ENCODE data around the gene BCL3.
A peak's percentile ranks its signal among the peaks of the same experiment; 100 is the strongest.

The BCL3 gene

GRCh38 chr19:44759083-44759804, 10.7 kb downstream of the BCL3 start:
- Histone ChIP-seq H3K9ac (no peak overlapping the region), H3K4me2 (no peak overlapping the region), H3K27me3 (ENCODE audit: insufficient read depth, low read depth) (no peaks in the 10 kb centered on the region), H2AFZ (ENCODE audit: low read depth) (no peak overlapping the region), H3K4me1 (ENCODE audit: low read depth, poor library complexity, severe bottlenecking) (peaks cover 66% of the 10 kb centered on the region), H3K27ac (no peak overlapping the region), H3K4me3 (IDR thresholded peaks at IDR 0.05; ENCODE audit: insufficient read depth, low read depth, low read length) (no peak overlapping the region), H3K36me3 (ENCODE audit: insufficient read depth) (no peaks in the 10 kb centered on the region), H4K20me1 (ENCODE audit: insufficient read depth) (no peaks in the 10 kb centered on the region), H3K79me2 (ENCODE audit: insufficient read depth, low read depth) (peaks cover 19% of the 10 kb centered on the region)
- TF ChIP-seq CTCF (conservative IDR thresholded peaks at IDR 0.05; ENCODE audit: low read depth, low read length), result no peak

- peaks cover 60% of the 10 kb centered on the region for H3K4me1 ChIP-seq (ENCODE audit: low read depth, poor library complexity, severe bottlenecking)
- H3K4me3 ChIP-seq (IDR thresholded peaks at IDR 0.05; ENCODE audit: insufficient read depth, low read depth, low read length), result no peak overlapping the region
- no peak for TF ChIP-seq CTCF (conservative IDR thresholded peaks at IDR 0.05; ENCODE audit: low read depth, low read length)
- H2AFZ ChIP-seq (ENCODE audit: low read depth), result no peak overlapping the region
- H3K27me3 ChIP-seq (ENCODE audit: insufficient read depth, low read depth), result no peaks in the 10 kb centered on the region
- peak overlapping the region; percentile 24; the same call in 1 of the 2 replicates for H3K4me2 ChIP-seq
- no peaks in the 10 kb centered on the region for H3K79me2 ChIP-seq (ENCODE audit: insufficient read depth, low read depth)
- H3K36me3 ChIP-seq (ENCODE audit: insufficient read depth), result no peaks in the 10 kb centered on the region
- peak overlapping the region; percentile 19; the same call in 1 of the 2 replicates for H3K27ac ChIP-seq
- H3K9ac ChIP-seq, result no peak overlapping the region
- no peaks in the 10 kb centered on the region for H4K20me1 ChIP-seq (ENCODE audit: insufficient read depth)
Observed at GRCh38 chr19:44762038-44762437, 13.5 kb downstream of the BCL3 start.

GRCh38 chr19:44765033-44765948, 16.8 kb downstream of the BCL3 start:
- Histone ChIP-seq H4K20me1 (ENCODE audit: insufficient read depth) (no peaks in the 10 kb centered on the region), H3K36me3 (ENCODE audit: insufficient read depth) (no peaks in the 10 kb centered on the region), H2AFZ (ENCODE audit: low read depth) (no peak overlapping the region), H3K4me2 (no peak overlapping the region), H3K4me1 (ENCODE audit: low read depth, poor library complexity, severe bottlenecking) (peaks cover 80% of the 10 kb centered on the region), H3K27ac (no peak overlapping the region), H3K79me2 (ENCODE audit: insufficient read depth, low read depth) (no peaks in the 10 kb centered on the region), H3K9ac (no peak overlapping the region), H3K4me3 (IDR thresholded peaks at IDR 0.05; ENCODE audit: insufficient read depth, low read depth, low read length) (no peak overlapping the region), H3K27me3 (ENCODE audit: insufficient read depth, low read depth) (no peaks in the 10 kb centered on the region)
- TF ChIP-seq CTCF (conservative IDR thresholded peaks at IDR 0.05; ENCODE audit: low read depth, low read length), result no peak

- H3K27me3 ChIP-seq (ENCODE audit: insufficient read depth, low read depth), result no peaks in the 10 kb centered on the region
- TF ChIP-seq CTCF (conservative IDR thresholded peaks at IDR 0.05; ENCODE audit: low read depth, low read length), result no peak
- no peak overlapping the region for H3K27ac ChIP-seq
- no peaks in the 10 kb centered on the region for H3K79me2 ChIP-seq (ENCODE audit: insufficient read depth, low read depth)
- no peaks in the 10 kb centered on the region for H3K36me3 ChIP-seq (ENCODE audit: insufficient read depth)
- H3K4me1 ChIP-seq (ENCODE audit: low read depth, poor library complexity, severe bottlenecking), result peaks cover 77% of the 10 kb centered on the region
- H3K4me2 ChIP-seq, result no peak overlapping the region
- H3K4me3 ChIP-seq (IDR thresholded peaks at IDR 0.05; ENCODE audit: insufficient read depth, low read depth, low read length), result no peak overlapping the region
- no peak overlapping the region for H3K9ac ChIP-seq
- no peaks in the 10 kb centered on the region for H4K20me1 ChIP-seq (ENCODE audit: insufficient read depth)
- H2AFZ ChIP-seq (ENCODE audit: low read depth), result no peak overlapping the region
Observed at GRCh38 chr19:44765949-44766335, 17.4 kb downstream of the BCL3 start.
